NB4 (cell line): ENCODE measurements around the gene KCNJ18.
"Not testable (repeated sequence)": the region's sequence is repeated elsewhere in the genome, so short reads cannot be mapped to it uniquely, and the experiment has no call there.

ENCODE experiments used
- MAX ChIP-seq: IDR thresholded peaks from 2 replicates; pipeline ENCODE4 v1.6.1; 2011; ENCODE audit warnings: low read depth, low read length
- TF ChIP-seq, protein P1 (sequence below): IDR thresholded peaks from one replicate; pipeline ENCODE4 v1.5.1; 2012; ENCODE audit warnings: low read depth, low read length

- TF ChIP-seq, protein P1, sequence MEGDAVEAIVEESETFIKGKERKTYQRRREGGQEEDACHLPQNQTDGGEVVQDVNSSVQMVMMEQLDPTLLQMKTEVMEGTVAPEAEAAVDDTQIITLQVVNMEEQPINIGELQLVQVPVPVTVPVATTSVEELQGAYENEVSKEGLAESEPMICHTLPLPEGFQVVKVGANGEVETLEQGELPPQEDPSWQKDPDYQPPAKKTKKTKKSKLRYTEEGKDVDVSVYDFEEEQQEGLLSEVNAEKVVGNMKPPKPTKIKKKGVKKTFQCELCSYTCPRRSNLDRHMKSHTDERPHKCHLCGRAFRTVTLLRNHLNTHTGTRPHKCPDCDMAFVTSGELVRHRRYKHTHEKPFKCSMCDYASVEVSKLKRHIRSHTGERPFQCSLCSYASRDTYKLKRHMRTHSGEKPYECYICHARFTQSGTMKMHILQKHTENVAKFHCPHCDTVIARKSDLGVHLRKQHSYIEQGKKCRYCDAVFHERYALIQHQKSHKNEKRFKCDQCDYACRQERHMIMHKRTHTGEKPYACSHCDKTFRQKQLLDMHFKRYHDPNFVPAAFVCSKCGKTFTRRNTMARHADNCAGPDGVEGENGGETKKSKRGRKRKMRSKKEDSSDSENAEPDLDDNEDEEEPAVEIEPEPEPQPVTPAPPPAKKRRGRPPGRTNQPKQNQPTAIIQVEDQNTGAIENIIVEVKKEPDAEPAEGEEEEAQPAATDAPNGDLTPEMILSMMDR = not testable (repeated sequence)
- TF ChIP-seq MAX = not testable (repeated sequence)
Measured at GRCh38 chr17:21749696-21750531, 57.6 kb downstream of the KCNJ18 start.
